CD4-positive, alpha-beta memory T cell (primary cell): ENCODE results near the gene PTPRT. TPM values are rescaled to one million over a fixed set of nuclear protein-coding genes. Genes with fewer than 3 reads are reported as not detected.

ENCODE experiments used
- CTCF ChIA-PET: fragments of 350-600 bp; sonication (Branson Sonifier 250); formaldehyde crosslinking; loops from one replicate; lab custom pipeline; 2021; ENCODE audit warnings: inconsistent platforms; ENCODE audit not compliant: partially characterized antibody; lab: Charles Lee
- POLR2A ChIA-PET: fragments of 350-600 bp; sonication (Branson Sonifier 250); formaldehyde crosslinking; loops from one replicate; lab custom pipeline; 2021; ENCODE audit not compliant: partially characterized antibody; lab: Charles Lee
- DNase-seq, 5 donors: peaks; one replicate each; pipeline versions ENCODE4 v3.0.0 to v3.0.0-alpha.2; 2020 to 2022; ENCODE audit warnings: mixed read lengths in 1 of 5
- H3K27ac ChIP-seq: one replicate; pipeline ENCODE4 v1.7.0; 2013; ENCODE audit warnings: low read depth, low read length
- H3K27me3 ChIP-seq: 2 replicates; pipeline ENCODE4 v1.7.0; 2013; ENCODE audit warnings: mild to moderate bottlenecking, low read length, moderate library complexity; ENCODE audit not compliant: insufficient read depth
- H3K36me3 ChIP-seq: 2 replicates; pipeline ENCODE4 v1.7.0; 2013; ENCODE audit warnings: mild to moderate bottlenecking, low read length, moderate library complexity; ENCODE audit not compliant: insufficient read depth
- H3K4me1 ChIP-seq: 2 replicates; pipeline ENCODE4 v1.7.0; 2013; ENCODE audit warnings: mild to moderate bottlenecking, low read length, moderate library complexity; ENCODE audit not compliant: insufficient read depth
- H3K4me3 ChIP-seq, 2 donors: one replicate each; pipeline ENCODE4 v1.7.0; 2013; ENCODE audit warnings: low read length in 2 of 2, mild to moderate bottlenecking in 1 of 2
- H3K9me3 ChIP-seq, 2 donors: one replicate each; pipeline ENCODE4 v1.7.0; 2013; ENCODE audit warnings: low read length in 2 of 2, control low read depth in 1 of 2; ENCODE audit not compliant: control insufficient read depth in 1 of 2
- H3K27ac Mint-ChIP-seq, 7 donors: one replicate each; pipeline ENCODE4 v1.8.0; 2020 to 2021; ENCODE audit warnings: mixed read lengths in 7 of 7, mild to moderate bottlenecking in 6 of 7, inconsistent platforms in 3 of 7, moderate library complexity in 3 of 7
- H3K27me3 Mint-ChIP-seq, 2 donors: one replicate each; pipeline ENCODE4 v1.8.0; 2020 to 2021; ENCODE audit warnings: mixed read lengths in 2 of 2
- H3K36me3 Mint-ChIP-seq, 2 donors: one replicate each; pipeline ENCODE4 v1.8.0; 2020 to 2021; ENCODE audit warnings: mixed read lengths in 2 of 2, inconsistent platforms in 1 of 2, mild to moderate bottlenecking in 1 of 2
- H3K4me1 Mint-ChIP-seq, 4 donors: one replicate each; pipeline ENCODE4 v1.8.0; 2020 to 2021; ENCODE audit warnings: mixed read lengths in 4 of 4, mild to moderate bottlenecking in 1 of 4
- H3K4me3 Mint-ChIP-seq, 8 donors: one replicate each; pipeline ENCODE4 v1.8.0; 2020 to 2021; ENCODE audit warnings: mixed read lengths in 8 of 8, mild to moderate bottlenecking in 7 of 8, moderate library complexity in 6 of 8, inconsistent platforms in 3 of 8
- H3K9me3 Mint-ChIP-seq, 8 donors: one replicate each; pipeline ENCODE4 v1.8.0; 2020 to 2021; ENCODE audit warnings: mixed read lengths in 8 of 8, mild to moderate bottlenecking in 5 of 8, inconsistent platforms in 3 of 8, moderate library complexity in 1 of 8
- intact Hi-C: fragments of 100-400 bp; cut with micrococcal nuclease; formaldehyde crosslinking; loops from one replicate; pipeline ENCODE4 v1.15.1; 2023
- polyA plus RNA-seq, 2 donors: library from polyadenylated mRNA; unstranded; fragments of 300-500 nt; fragmentation: Illumina TruSeq; gene quantifications; one replicate each; pipeline ENCODE4 v1.2.3, GENCODE V29; 2021
- total RNA-seq, 2 experiments: library from RNA; stranded (reverse); gene quantifications; one replicate each; pipeline ENCODE4 v1.2.3, GENCODE V29; 2021

Gene PTPRT
- total and polyA plus RNA-seq, 4 experiments from 2014 or later = not detected

- CTCF ChIA-PET = no interaction called here
Observed at GRCh38 chr20:42988319-42988718, 201.4 kb downstream of the PTPRT start.

GRCh38 chr20:42987376-42988114 lies 202.2 kb downstream of the PTPRT start:
- no peak overlapping the region for H3K27ac Mint-ChIP-seq
- no peak for DNase-seq
- H3K36me3 Mint-ChIP-seq = no peaks in the 10 kb centered on the region
- CTCF ChIA-PET = no interaction called here
- Histone ChIP-seq H3K4me3 (no peak overlapping the region), H3K4me1 (no peaks in the 10 kb centered on the region), H3K27me3 (no peaks in the 10 kb centered on the region), H3K9me3 (no peaks in the 10 kb centered on the region), H3K36me3 (no peaks in the 10 kb centered on the region), H3K27ac (no peak overlapping the region)
- H3K27me3 Mint-ChIP-seq = no peaks in the 10 kb centered on the region
- POLR2A ChIA-PET = no interaction called here
- no peaks in the 10 kb centered on the region for H3K4me1 Mint-ChIP-seq
- no peak overlapping the region for H3K4me3 Mint-ChIP-seq
- peaks cover 0 to 8% (median 2%) of the 10 kb centered on the region in 8 donors for H3K9me3 Mint-ChIP-seq
- intact Hi-C loops = no loop called here

More at GRCh38 chr20:42988319-42988718, 201.4 kb downstream of the PTPRT start:
- Mint-ChIP-seq H3K36me3 (no peaks in the 10 kb centered on the region), H3K4me3 (no peak overlapping the region), H3K27me3 (no peaks in the 10 kb centered on the region), H3K27ac (no peak overlapping the region), H3K9me3 (peaks cover 0 to 8% (median 2%) of the 10 kb centered on the region in 8 donors), H3K4me1 (no peaks in the 10 kb centered on the region)
- no peak overlapping the region for H3K27ac ChIP-seq
- no peaks in the 10 kb centered on the region for H3K4me1 ChIP-seq
- POLR2A ChIA-PET = no interaction called here
- H3K27me3 ChIP-seq = no peaks in the 10 kb centered on the region
- intact Hi-C loops = no loop called here
- DNase-seq = no peak
- H3K9me3 ChIP-seq = no peaks in the 10 kb centered on the region
- H3K36me3 ChIP-seq = no peaks in the 10 kb centered on the region
- no peak overlapping the region for H3K4me3 ChIP-seq

- H3K27ac ChIP-seq = no peak overlapping the region
- no peaks in the 10 kb centered on the region for H3K9me3 ChIP-seq
- H3K4me1 Mint-ChIP-seq = no peaks in the 10 kb centered on the region
- no peak overlapping the region for H3K4me3 Mint-ChIP-seq
- intact Hi-C loops = no loop called here
- POLR2A ChIA-PET = no interaction called here
- no peaks in the 10 kb centered on the region for H3K4me1 ChIP-seq
- H3K27me3 Mint-ChIP-seq = no peaks in the 10 kb centered on the region
- no peaks in the 10 kb centered on the region for H3K36me3 Mint-ChIP-seq
- no peaks in the 10 kb centered on the region for H3K27me3 ChIP-seq
- no peak for DNase-seq
- CTCF ChIA-PET = no interaction called here
- H3K4me3 ChIP-seq = no peak overlapping the region
- H3K27ac Mint-ChIP-seq = no peak overlapping the region
- peaks cover 0 to 12% (median 3%) of the 10 kb centered on the region in 8 donors for H3K9me3 Mint-ChIP-seq
- no peaks in the 10 kb centered on the region for H3K36me3 ChIP-seq
Observed at GRCh38 chr20:42986143-42986773, 203.4 kb downstream of the PTPRT start.

GRCh38 chr20:42985628-42986027 lies 204.1 kb downstream of the PTPRT start:
- no peaks in the 10 kb centered on the region for H3K4me1 Mint-ChIP-seq
- ChIA-PET CTCF (no interaction called here), POLR2A (no interaction called here)
- no peak for DNase-seq
- Histone ChIP-seq H3K27me3 (no peaks in the 10 kb centered on the region), H3K36me3 (no peaks in the 10 kb centered on the region), H3K27ac (no peak overlapping the region), H3K4me1 (no peaks in the 10 kb centered on the region), H3K9me3 (no peaks in the 10 kb centered on the region), H3K4me3 (no peak overlapping the region)
- H3K9me3 Mint-ChIP-seq = peaks cover 0 to 12% (median 2%) of the 10 kb centered on the region in 8 donors
- intact Hi-C loops = no loop called here
- no peak overlapping the region for H3K4me3 Mint-ChIP-seq
- no peaks in the 10 kb centered on the region for H3K27me3 Mint-ChIP-seq
- H3K27ac Mint-ChIP-seq = no peak overlapping the region
- no peaks in the 10 kb centered on the region for H3K36me3 Mint-ChIP-seq

- no peaks in the 10 kb centered on the region for H3K36me3 ChIP-seq
- Mint-ChIP-seq H3K4me1 (no peaks in the 10 kb centered on the region), H3K27ac (no peak overlapping the region), H3K36me3 (no peaks in the 10 kb centered on the region), H3K27me3 (no peaks in the 10 kb centered on the region), H3K9me3 (peaks cover 0 to 12% (median 2%) of the 10 kb centered on the region in 8 donors), H3K4me3 (no peak overlapping the region)
- no peak overlapping the region for H3K27ac ChIP-seq
- POLR2A ChIA-PET = no interaction called here
- no peaks in the 10 kb centered on the region for H3K27me3 ChIP-seq
- no peaks in the 10 kb centered on the region for H3K9me3 ChIP-seq
- H3K4me3 ChIP-seq = no peak overlapping the region
- no peak for DNase-seq
- intact Hi-C loops = no loop called here
- CTCF ChIA-PET = no interaction called here
- no peaks in the 10 kb centered on the region for H3K4me1 ChIP-seq
Observed at GRCh38 chr20:42982218-42982617, 207.5 kb downstream of the PTPRT start.

DNA sequence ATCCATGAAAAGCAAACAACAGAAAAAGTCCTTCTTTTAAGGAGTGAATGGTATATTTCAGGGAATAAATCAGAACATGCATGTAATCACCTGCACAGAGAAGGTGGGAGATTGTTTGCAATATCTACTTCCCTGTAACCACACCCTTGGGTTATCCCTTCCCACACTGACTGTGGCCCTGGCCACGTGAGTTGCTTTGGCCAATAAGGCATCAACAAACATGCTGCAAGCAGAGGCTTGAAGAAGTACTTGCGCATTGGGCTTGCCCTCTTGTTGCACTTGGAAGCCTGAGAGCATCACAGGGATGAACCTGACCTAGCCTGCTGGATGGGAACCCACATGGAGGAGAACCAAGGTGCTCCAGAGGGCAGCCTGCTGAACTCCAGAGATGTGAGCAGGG lies 208.5 kb downstream of the PTPRT start:
- CTCF ChIA-PET = no interaction called here
- no peaks in the 10 kb centered on the region for H3K4me1 Mint-ChIP-seq

DNA sequence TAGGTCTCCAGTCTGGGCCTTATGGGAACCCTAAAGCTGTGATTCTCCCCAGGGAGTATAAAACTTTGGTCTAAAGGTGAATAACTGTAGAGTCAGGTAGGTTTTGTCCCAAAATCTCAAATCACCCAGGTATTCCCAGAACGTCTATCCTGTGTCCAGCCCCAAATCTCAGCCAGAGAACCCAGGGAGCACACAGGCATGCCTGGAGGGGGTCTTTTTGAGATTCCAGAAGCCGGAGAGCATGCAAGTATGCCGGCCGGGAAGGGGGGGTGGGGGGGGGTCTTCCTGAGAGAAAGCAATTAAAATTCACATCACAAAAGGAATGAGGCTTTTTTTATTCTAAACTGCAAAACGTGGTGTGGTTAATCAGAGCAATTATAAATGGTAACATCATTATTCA lies 210.0 kb downstream of the PTPRT start:
- Histone ChIP-seq H3K36me3 (no peaks in the 10 kb centered on the region), H3K27ac (no peak overlapping the region), H3K4me3 (no peak overlapping the region), H3K4me1 (no peaks in the 10 kb centered on the region), H3K9me3 (no peaks in the 10 kb centered on the region), H3K27me3 (no peaks in the 10 kb centered on the region)
- peaks cover 0 to 12% (median under 1%) of the 10 kb centered on the region in 8 donors for H3K9me3 Mint-ChIP-seq
- intact Hi-C loops = no loop called here
- POLR2A ChIA-PET = no interaction called here
- no peaks in the 10 kb centered on the region for H3K27me3 Mint-ChIP-seq
- DNase-seq = no peak
- no peaks in the 10 kb centered on the region for H3K36me3 Mint-ChIP-seq
- H3K27ac Mint-ChIP-seq = no peak overlapping the region
- no peak overlapping the region for H3K4me3 Mint-ChIP-seq
- no peaks in the 10 kb centered on the region for H3K4me1 Mint-ChIP-seq
- CTCF ChIA-PET = no interaction called here

More for the DNA sequence above, 208.5 kb downstream of the PTPRT start:
- Histone ChIP-seq H3K27me3 (no peaks in the 10 kb centered on the region), H3K9me3 (no peaks in the 10 kb centered on the region), H3K4me3 (no peak overlapping the region), H3K36me3 (no peaks in the 10 kb centered on the region), H3K4me1 (no peaks in the 10 kb centered on the region), H3K27ac (no peak overlapping the region)
- H3K9me3 Mint-ChIP-seq = peaks cover 0 to 12% (median 2%) of the 10 kb centered on the region in 8 donors
- no peak overlapping the region for H3K4me3 Mint-ChIP-seq
- POLR2A ChIA-PET = no interaction called here
- H3K27me3 Mint-ChIP-seq = no peaks in the 10 kb centered on the region
- no peak overlapping the region for H3K27ac Mint-ChIP-seq
- intact Hi-C loops = no loop called here
- no peak for DNase-seq
- H3K36me3 Mint-ChIP-seq = no peaks in the 10 kb centered on the region
